Measurements from ENCODE around the gene P2RX6.

The P2RX6 gene

GRCh38 chr22:20979940-20980453, 35.0 kb upstream of the P2RX6 start:
- DNase-seq (ENCODE audit: low read depth), result no peak

GRCh38 chr22:20980523-20980922, 34.4 kb upstream of the P2RX6 start:
- no peak for DNase-seq (ENCODE audit: low read depth)

GRCh38 chr22:20980938-20981722, 33.8 kb upstream of the P2RX6 start:
- DNase-seq (ENCODE audit: low read depth), result no peak

GRCh38 chr22:20981787-20982562, 33.0 kb upstream of the P2RX6 start, which contains the start of gene LZTR1:
Gene LZTR1 (plus strand): TSS chr22:20982297. CDS start chr22:20982372, 75 bp downstream.
- DNase-seq (ENCODE audit: low read depth), result peak; percentile 76

GRCh38 chr22:20982563-20982882, 32.4 kb upstream of the P2RX6 start:
- DNase-seq (ENCODE audit: low read depth), result no peak

- no peak for DNase-seq (ENCODE audit: low read depth)
Measured at GRCh38 chr22:20983081-20983771, 31.7 kb upstream of the P2RX6 start.

- DNase-seq (ENCODE audit: low read depth), result no peak
Measured at GRCh38 chr22:20985720-20986119, 29.2 kb upstream of the P2RX6 start.

- DNase-seq (ENCODE audit: low read depth), result no peak
Measured at GRCh38 chr22:20986365-20986764, 28.6 kb upstream of the P2RX6 start.

- DNase-seq (ENCODE audit: low read depth), result no peak
Measured at GRCh38 chr22:20987375-20987774, 27.6 kb upstream of the P2RX6 start.

- no peak for DNase-seq (ENCODE audit: low read depth)
Measured at GRCh38 chr22:20988573-20989322, 26.2 kb upstream of the P2RX6 start.

- no peak for DNase-seq (ENCODE audit: low read depth)
Measured at GRCh38 chr22:20989323-20990138, 25.4 kb upstream of the P2RX6 start.

- DNase-seq (ENCODE audit: low read depth), result no peak
Measured at GRCh38 chr22:20990184-20991180, 24.5 kb upstream of the P2RX6 start.

- DNase-seq (ENCODE audit: low read depth), result no peak
Measured at GRCh38 chr22:20991252-20992055, 23.5 kb upstream of the P2RX6 start.

GRCh38 chr22:20992056-20992442, 22.9 kb upstream of the P2RX6 start:
- no peak for DNase-seq (ENCODE audit: low read depth)

- DNase-seq (ENCODE audit: low read depth), result no peak
Measured at GRCh38 chr22:20992456-20993303, 22.3 kb upstream of the P2RX6 start.

- DNase-seq (ENCODE audit: low read depth), result no peak
Measured at GRCh38 chr22:20993304-20994127, 21.4 kb upstream of the P2RX6 start.

Measured in activated T-cell treated with anti-CD3 and anti-CD28 coated beads for 48 hours (primary cell).